ENCODE measurements around the gene BUB3.
"Not testable (repeated sequence)": the region's sequence is repeated elsewhere in the genome, so short reads cannot be mapped to it uniquely, and the experiment has no call there.

BUB3 gene

GRCh38 chr10:123154711-123155505 is 706 bp downstream of the BUB3 start:
- ATAC-seq (peak; percentile 50), DNase-seq (peak; percentile 78)

- DNase-seq (no peak), ATAC-seq (no peak)
Observed at GRCh38 chr10:123156078-123156477, 1.9 kb downstream of the BUB3 start.

- ATAC-seq (no peak), DNase-seq (no peak)
Observed at GRCh38 chr10:123157210-123157609, 3.0 kb downstream of the BUB3 start.

- no peak for DNase-seq
- no peak for ATAC-seq
Observed at GRCh38 chr10:123158682-123159081, 4.5 kb downstream of the BUB3 start.

- DNase-seq, result peak; percentile 24
Observed at GRCh38 chr10:123160311-123160980, 6.2 kb downstream of the BUB3 start.

GRCh38 chr10:123164319-123164718 is 10.1 kb downstream of the BUB3 start:
- no peak for DNase-seq
- ATAC-seq, result no peak

More at GRCh38 chr10:123160311-123160980, 6.2 kb downstream of the BUB3 start:
- ATAC-seq, result peak; percentile 85

GRCh38 chr10:123165445-123166072 is 11.4 kb downstream of the BUB3 start:
- DNase-seq, result no peak

GRCh38 chr10:123166618-123167017 is 12.4 kb downstream of the BUB3 start:
- DNase-seq, result no peak
- ATAC-seq, result no peak

More at GRCh38 chr10:123165445-123166072, 11.4 kb downstream of the BUB3 start:
- ATAC-seq, result no peak

GRCh38 chr10:123170961-123171360 is 16.8 kb downstream of the BUB3 start:
- no peak for ATAC-seq
- DNase-seq, result no peak

GRCh38 chr10:123171616-123172015 is 17.4 kb downstream of the BUB3 start:
- DNase-seq, ATAC-seq: not testable (repeated sequence)

- DNase-seq (no peak), ATAC-seq (no peak)
Observed at GRCh38 chr10:123175389-123176387, 21.5 kb downstream of the BUB3 start.

GRCh38 chr10:123178390-123178789 is 24.2 kb downstream of the BUB3 start:
- not testable (repeated sequence) for DNase-seq, ATAC-seq

GRCh38 chr10:123180101-123181090 is 26.2 kb downstream of the BUB3 start:
- DNase-seq (no peak), ATAC-seq (no peak)

- DNase-seq (no peak), ATAC-seq (no peak)
Observed at GRCh38 chr10:123183724-123184123, 29.5 kb downstream of the BUB3 start.

- DNase-seq (no peak), ATAC-seq (no peak)
Observed at GRCh38 chr10:123187781-123188180, 33.6 kb downstream of the BUB3 start.

GRCh38 chr10:123191886-123192285 is 37.7 kb downstream of the BUB3 start:
- DNase-seq, result no peak

GRCh38 chr10:123194056-123194455 is 39.9 kb downstream of the BUB3 start:
- DNase-seq (no peak), ATAC-seq (no peak)

More at GRCh38 chr10:123191886-123192285, 37.7 kb downstream of the BUB3 start:
- ATAC-seq, result no peak

GRCh38 chr10:123200531-123200930 is 46.3 kb downstream of the BUB3 start:
- no peak for DNase-seq
- no peak for ATAC-seq

- DNase-seq (no peak), ATAC-seq (no peak)
Observed at GRCh38 chr10:123202506-123202905, 48.3 kb downstream of the BUB3 start.

- no peak for ATAC-seq
- no peak for DNase-seq
Observed at GRCh38 chr10:123203393-123204126, 49.4 kb downstream of the BUB3 start.

All from stimulated activated naive CD8-positive, alpha-beta T cell treated with anti-CD3 and anti-CD28 coated beads, Interleukin-15, Interleukin-2, amounts not matched to agents 100 U/mL and 50 U/mL, for 24 hours (primary cell).